ENCODE results near the gene TXNRD1. TPM values are rescaled to one million over a fixed set of nuclear protein-coding genes. Genes with fewer than 3 reads are reported as not detected.

Gene TXNRD1
- 10 to 100 TPM; 33.1 to 52.1 (median 39.4) TPM for total RNA-seq

GRCh38 chr12:104215638-104216297 lies at the start of gene TXNRD1:
Gene TXNRD1, plus strand, starts transcription at chr12:104215779. Its CDS starts 24 bp downstream, at chr12:104215803.
- Histone ChIP-seq H3K4me1 (peaks cover 29% of the 10 kb centered on the region), H3K36me3 (no peaks in the 10 kb centered on the region), H3K27ac (peak within 1 kb of the TSS; percentile 55), H3K4me3 (peak within 1 kb of the TSS; percentile 58), H3K27me3 (no peaks in the 10 kb centered on the region), H3K9me3 (no peaks in the 10 kb centered on the region)
- 13% methylated on average over 18 of the region's 71 CpGs for WGBS
- no peak for TF ChIP-seq EP300 (IDR thresholded peaks at IDR 0.05)
- peak in 1 of 2 donors; percentile 35 for TF ChIP-seq POLR2A (IDR thresholded peaks at IDR 0.05)
- TF ChIP-seq POLR2AphosphoS5 (IDR thresholded peaks at IDR 0.05), result peak in 2 of 3 donors; percentile 51 to 52
- TF ChIP-seq CTCF (IDR thresholded peaks at IDR 0.05), result peak; percentile 63 to 83
- peak; percentile 84 to 88 for DNase-seq (ENCODE audit: low spot score in 2 of 2)

- DNase-seq (ENCODE audit: low spot score in 2 of 2), result no peak
- Histone ChIP-seq H3K9me3 (no peaks in the 10 kb centered on the region), H3K36me3 (no peaks in the 10 kb centered on the region), H3K27ac (no peak overlapping the region), H3K4me3 (no peak overlapping the region), H3K4me1 (no peaks in the 10 kb centered on the region), H3K27me3 (no peaks in the 10 kb centered on the region)
- WGBS, result 77% methylated on average over 2 of the region's 2 CpGs
- TF ChIP-seq POLR2A (IDR thresholded peaks at IDR 0.05) (no peak), CTCF (IDR thresholded peaks at IDR 0.05) (no peak), POLR2AphosphoS5 (IDR thresholded peaks at IDR 0.05) (no peak), EP300 (IDR thresholded peaks at IDR 0.05) (no peak)
Observed at GRCh38 chr12:104165801-104166200, 49.8 kb upstream of the TXNRD1 start.

- no peaks in the 10 kb centered on the region for H3K27me3 ChIP-seq
- no peak overlapping the region for H3K4me3 ChIP-seq
- DNase-seq (ENCODE audit: low spot score in 2 of 2), result no peak
- 83% methylated on average over 6 of the region's 6 CpGs for WGBS
- no peak overlapping the region for H3K27ac ChIP-seq
- H3K36me3 ChIP-seq, result no peaks in the 10 kb centered on the region
- no peaks in the 10 kb centered on the region for H3K9me3 ChIP-seq
- H3K4me1 ChIP-seq, result no peaks in the 10 kb centered on the region
- TF ChIP-seq CTCF (IDR thresholded peaks at IDR 0.05) (no peak), EP300 (IDR thresholded peaks at IDR 0.05) (no peak), POLR2A (IDR thresholded peaks at IDR 0.05) (no peak), POLR2AphosphoS5 (IDR thresholded peaks at IDR 0.05) (no peak)
Observed at GRCh38 chr12:104166465-104166864, 49.1 kb upstream of the TXNRD1 start.

- Histone ChIP-seq H3K4me3 (no peak overlapping the region), H3K27ac (no peak overlapping the region), H3K4me1 (no peaks in the 10 kb centered on the region), H3K9me3 (no peaks in the 10 kb centered on the region), H3K27me3 (no peaks in the 10 kb centered on the region), H3K36me3 (no peaks in the 10 kb centered on the region)
- no peak for DNase-seq (ENCODE audit: low spot score in 2 of 2)
- WGBS, result 84% methylated on average over 5 of the region's 5 CpGs
- TF ChIP-seq POLR2AphosphoS5 (IDR thresholded peaks at IDR 0.05) (no peak), POLR2A (IDR thresholded peaks at IDR 0.05) (no peak)
Observed at GRCh38 chr12:104167519-104168458, 47.8 kb upstream of the TXNRD1 start.

- WGBS, result 94% methylated on average over 5 of the region's 5 CpGs
- no peaks in the 10 kb centered on the region for H3K9me3 ChIP-seq
- no peaks in the 10 kb centered on the region for H3K36me3 ChIP-seq
- H3K27me3 ChIP-seq, result no peaks in the 10 kb centered on the region
- no peak overlapping the region for H3K4me3 ChIP-seq
- TF ChIP-seq EP300 (IDR thresholded peaks at IDR 0.05) (no peak), POLR2A (IDR thresholded peaks at IDR 0.05) (no peak), POLR2AphosphoS5 (IDR thresholded peaks at IDR 0.05) (no peak), CTCF (IDR thresholded peaks at IDR 0.05) (no peak)
- DNase-seq (ENCODE audit: low spot score in 2 of 2), result no peak
- H3K27ac ChIP-seq, result no peak overlapping the region
- H3K4me1 ChIP-seq, result no peaks in the 10 kb centered on the region
Observed at GRCh38 chr12:104168596-104168995, 47.0 kb upstream of the TXNRD1 start.
